Common myeloid progenitor, CD34-positive (primary cell): Measurements from ENCODE around the gene WWP2.

Source experiments
- CTCF ChIA-PET: fragments of 350-600 bp; sonication (Branson Sonifier 250); formaldehyde crosslinking; loops from one replicate; lab custom pipeline; 2021; ENCODE audit warnings: antibody characterized with exemption; lab: Charles Lee
- POLR2A ChIA-PET: fragments of 350-600 bp; sonication (Branson Sonifier 250); formaldehyde crosslinking; loops from one replicate; lab custom pipeline; 2021; ENCODE audit warnings: antibody characterized with exemption; lab: Charles Lee
- DNase-seq, 3 donors: peaks; one replicate each; pipeline versions ENCODE4 v3.0.0 to v3.0.0-alpha.2; 2013
- H3K27ac ChIP-seq, 2 experiments: 1 replicate in 1 of 2; 2 replicates in 1 of 2; pipeline ENCODE4 v1.7.0; 2013; ENCODE audit warnings: inconsistent platforms in 2 of 2, low read length in 2 of 2, mild to moderate bottlenecking in 2 of 2, low read depth in 1 of 2, moderate library complexity in 1 of 2; ENCODE audit not compliant: severe bottlenecking in 2 of 2, insufficient read depth in 1 of 2, poor library complexity in 1 of 2
- H3K27me3 ChIP-seq, 5 experiments: replicated peaks in 2 of 5; 1 replicate in 3 of 5; 2 replicates in 2 of 5; pipeline versions ENCODE4 v1.6.1 to v1.7.0; 2013; ENCODE audit warnings: low read length in 4 of 5, mild to moderate bottlenecking in 2 of 5, moderate library complexity in 2 of 5, inconsistent platforms in 1 of 5; ENCODE audit not compliant: insufficient read depth in 5 of 5, control insufficient read depth in 4 of 5
- H3K36me3 ChIP-seq, 4 experiments: 1 replicate in 2 of 4; 2 replicates in 2 of 4; pipeline versions ENCODE4 v1.6.1 to v1.7.0; 2013; ENCODE audit warnings: low read length in 3 of 4, control low read depth in 1 of 4, mild to moderate bottlenecking in 1 of 4; ENCODE audit not compliant: control insufficient read depth in 4 of 4, insufficient read depth in 4 of 4
- H3K4me1 ChIP-seq, 4 experiments: 1 replicate in 3 of 4; 2 replicates in 1 of 4; pipeline versions ENCODE4 v1.6.1 to v1.7.1; 2013; ENCODE audit warnings: low read length in 3 of 4, mild to moderate bottlenecking in 3 of 4, control low read depth in 1 of 4, inconsistent platforms in 1 of 4, moderate library complexity in 1 of 4; ENCODE audit not compliant: control insufficient read depth in 4 of 4, insufficient read depth in 4 of 4; ENCODE audit errors: control extremely low read depth in 1 of 4
- H3K4me3 ChIP-seq, 7 experiments: 1 replicate in 4 of 7; 2 replicates in 3 of 7; pipeline versions ENCODE4 v1.5.1 to v1.7.0; 2013; ENCODE audit warnings: mild to moderate bottlenecking in 7 of 7, low read length in 6 of 7, moderate library complexity in 6 of 7, inconsistent platforms in 2 of 7, low read depth in 2 of 7, control low read depth in 1 of 7; ENCODE audit not compliant: insufficient read depth in 4 of 7, control insufficient read depth in 1 of 7; ENCODE audit errors: extremely low read depth in 1 of 7
- H3K9me3 ChIP-seq, 5 experiments: 1 replicate in 4 of 5; 2 replicates in 1 of 5; pipeline versions ENCODE4 v1.6.1 to v1.7.1; 2013; ENCODE audit warnings: low read length in 4 of 5, mild to moderate bottlenecking in 2 of 5, inconsistent platforms in 1 of 5, low read depth in 1 of 5, moderate library complexity in 1 of 5; ENCODE audit not compliant: control insufficient read depth in 4 of 5, insufficient read depth in 2 of 5; ENCODE audit errors: control extremely low read depth in 1 of 5
- WGBS: methylation state at CpG from one replicate; pipeline ENCODE4 v1.1.5; 2013; ENCODE audit not compliant: insufficient coverage; 5-methylcytosine and 5-hydroxymethylcytosine counted together

WWP2 gene

GRCh38 chr16:69834807-69835466 is 72.8 kb downstream of the WWP2 start:
- H3K36me3 ChIP-seq: peaks cover 0 to 7% (median 3%) of the 10 kb centered on the region in 4 experiments
- no peaks in the 10 kb centered on the region for H3K4me1 ChIP-seq
- 100% methylated on average over 2 of the region's 7 CpGs for WGBS
- H3K9me3 ChIP-seq: no peaks in the 10 kb centered on the region
- no peak for DNase-seq
- ChIA-PET POLR2A (no interaction called here), CTCF (no interaction called here)
- no peak overlapping the region for H3K4me3 ChIP-seq
- no peak overlapping the region for H3K27ac ChIP-seq
- no peaks in the 10 kb centered on the region for H3K27me3 ChIP-seq

GRCh38 chr16:69836257-69836656 is 74.1 kb downstream of the WWP2 start:
- no peaks in the 10 kb centered on the region for H3K27me3 ChIP-seq
- CTCF ChIA-PET: no interaction called here
- no peak for DNase-seq
- no peaks in the 10 kb centered on the region for H3K4me1 ChIP-seq
- peaks cover 0 to 16% (median 3%) of the 10 kb centered on the region in 4 experiments for H3K36me3 ChIP-seq
- H3K9me3 ChIP-seq: no peaks in the 10 kb centered on the region
- no peak overlapping the region for H3K4me3 ChIP-seq
- WGBS: 100% methylated on average over 1 of the region's 1 CpG
- POLR2A ChIA-PET: no interaction called here
- H3K27ac ChIP-seq: no peak overlapping the region

- CTCF ChIA-PET: interaction anchor here (0.8 kb wide), 1 partner anchor 15 kb away, joined by 3 read pairs; no protein-coding TSS in a partner anchor
- Histone ChIP-seq H3K36me3 (peaks cover 0 to 24% (median 4%) of the 10 kb centered on the region in 4 experiments), H3K4me1 (no peaks in the 10 kb centered on the region), H3K9me3 (no peaks in the 10 kb centered on the region), H3K4me3 (no peak overlapping the region), H3K27ac (no peak overlapping the region), H3K27me3 (no peaks in the 10 kb centered on the region)
- POLR2A ChIA-PET: no interaction called here
- 98% methylated on average over 4 of the region's 5 CpGs for WGBS
- no peak for DNase-seq
Observed at GRCh38 chr16:69837380-69837779, 75.2 kb downstream of the WWP2 start.

GRCh38 chr16:69838489-69838888 is 76.4 kb downstream of the WWP2 start:
- Histone ChIP-seq H3K27ac (no peak overlapping the region), H3K9me3 (no peaks in the 10 kb centered on the region), H3K4me1 (no peaks in the 10 kb centered on the region), H3K27me3 (no peaks in the 10 kb centered on the region), H3K4me3 (no peak overlapping the region), H3K36me3 (peaks cover 0 to 24% (median 4%) of the 10 kb centered on the region in 4 experiments)
- WGBS: 83% methylated on average over 2 of the region's 4 CpGs
- CTCF ChIA-PET: interaction anchor here (0.7 to 2.0 kb wide), 3 partner anchors 15 to 92 kb away, joined by 3 to 4 read pairs (median 3); no protein-coding TSS in a partner anchor
- POLR2A ChIA-PET: interaction anchor here (0.6 kb wide), 1 partner anchor 96 kb away, joined by 6 read pairs; no protein-coding TSS in a partner anchor
- DNase-seq: no peak

GRCh38 chr16:69839240-69839688 is 77.1 kb downstream of the WWP2 start:
- H3K27ac ChIP-seq: no peak overlapping the region
- H3K36me3 ChIP-seq: peaks cover under 1 to 25% (median 6%) of the 10 kb centered on the region in 4 experiments
- DNase-seq: no peak
- H3K4me3 ChIP-seq: no peak overlapping the region
- no peaks in the 10 kb centered on the region for H3K9me3 ChIP-seq
- 0% methylated on average over 1 of the region's 2 CpGs for WGBS
- ChIA-PET POLR2A (no interaction called here), CTCF (interaction anchor here (0.7 to 2.0 kb wide), 2 partner anchors 16 to 91 kb away, joined by 3 to 4 read pairs; no protein-coding TSS in a partner anchor)
- H3K4me1 ChIP-seq: no peaks in the 10 kb centered on the region
- H3K27me3 ChIP-seq: no peaks in the 10 kb centered on the region

GRCh38 chr16:69839798-69840409 is 77.8 kb downstream of the WWP2 start:
- H3K9me3 ChIP-seq: no peaks in the 10 kb centered on the region
- ChIA-PET CTCF (interaction anchor here (2.0 kb wide), 1 partner anchor 90 kb away, joined by 4 read pairs; no protein-coding TSS in a partner anchor), POLR2A (no interaction called here)
- H3K4me1 ChIP-seq: no peaks in the 10 kb centered on the region
- H3K27me3 ChIP-seq: no peaks in the 10 kb centered on the region
- DNase-seq: no peak
- H3K4me3 ChIP-seq: no peak overlapping the region
- H3K27ac ChIP-seq: no peak overlapping the region
- WGBS: 100% methylated on average over 9 of the region's 10 CpGs
- peaks cover 3 to 31% (median 10%) of the 10 kb centered on the region in 4 experiments for H3K36me3 ChIP-seq

- Histone ChIP-seq H3K27me3 (no peaks in the 10 kb centered on the region), H3K27ac (no peak overlapping the region), H3K4me3 (no peak overlapping the region), H3K4me1 (no peaks in the 10 kb centered on the region), H3K36me3 (peaks cover 3 to 35% (median 15%) of the 10 kb centered on the region in 4 experiments), H3K9me3 (no peaks in the 10 kb centered on the region)
- no CpG with 5 or more reads among the region's 2 CpGs for WGBS
- POLR2A ChIA-PET: no interaction called here
- no peak for DNase-seq
- CTCF ChIA-PET: interaction anchor here (1.6 kb wide), 1 partner anchor 16 kb away, joined by 6 read pairs; no protein-coding TSS in a partner anchor
Observed at GRCh38 chr16:69840975-69841374, 78.8 kb downstream of the WWP2 start.
